ENCODE measurements around the gene KCNMB3.
"Not testable (repeated sequence)": the region's sequence is repeated elsewhere in the genome, so short reads cannot be mapped to it uniquely, and the experiment has no call there.

The KCNMB3 gene

DNA sequence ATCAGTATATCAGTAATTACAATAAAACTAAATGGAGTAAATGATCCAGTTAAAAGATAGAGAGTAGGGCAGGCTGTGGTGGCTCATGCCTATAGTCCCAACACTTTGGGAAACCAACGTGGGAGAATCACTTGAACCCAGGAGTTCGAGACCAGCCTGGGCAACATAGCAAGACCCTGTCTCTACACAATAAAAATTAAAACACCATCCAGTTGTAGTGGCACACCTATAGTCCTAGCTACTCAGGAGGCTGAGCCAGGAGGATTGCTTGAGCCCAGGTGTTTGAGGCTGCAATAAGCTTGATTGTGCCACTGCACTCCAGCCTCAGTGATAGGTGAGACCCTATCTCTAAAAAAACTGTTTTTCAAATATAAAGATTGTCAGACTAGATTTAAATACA is 5.9 kb upstream of the KCNMB3 start:
- Histone ChIP-seq H3K4me3 (ENCODE audit: insufficient read depth, low read length, poor library complexity, severe bottlenecking) (no peak overlapping the region), H3K79me2 (ENCODE audit: insufficient read depth, low read length) (no peaks in the 10 kb centered on the region), H3K9ac (ENCODE audit: low read length) (no peak overlapping the region), H2AFZ (ENCODE audit: low read depth, low read length, severe bottlenecking) (no peak overlapping the region), H4K20me1 (ENCODE audit: low read depth, low read length) (no peaks in the 10 kb centered on the region), H3K27ac (ENCODE audit: low read depth, low read length) (no peak overlapping the region), H3K9me2 (replicated peaks; ENCODE audit: insufficient read depth, low read length) (no peaks in the 10 kb centered on the region), H3K4me2 (ENCODE audit: low read depth, low read length, poor library complexity, severe bottlenecking) (no peak overlapping the region), H3K27me3 (ENCODE audit: low read length) (no peaks in the 10 kb centered on the region), H3K9me3 (ENCODE audit: insufficient read depth, low read length) (no peaks in the 10 kb centered on the region), H3F3A (ENCODE audit: insufficient read depth) (0 out of 2 replicates have a peak, but pooled peaks cover 11% of the 10 kb centered on the region), H3K36me3 (ENCODE audit: low read length) (no peaks in the 10 kb centered on the region)
- TF ChIP-seq, protein P1, sequence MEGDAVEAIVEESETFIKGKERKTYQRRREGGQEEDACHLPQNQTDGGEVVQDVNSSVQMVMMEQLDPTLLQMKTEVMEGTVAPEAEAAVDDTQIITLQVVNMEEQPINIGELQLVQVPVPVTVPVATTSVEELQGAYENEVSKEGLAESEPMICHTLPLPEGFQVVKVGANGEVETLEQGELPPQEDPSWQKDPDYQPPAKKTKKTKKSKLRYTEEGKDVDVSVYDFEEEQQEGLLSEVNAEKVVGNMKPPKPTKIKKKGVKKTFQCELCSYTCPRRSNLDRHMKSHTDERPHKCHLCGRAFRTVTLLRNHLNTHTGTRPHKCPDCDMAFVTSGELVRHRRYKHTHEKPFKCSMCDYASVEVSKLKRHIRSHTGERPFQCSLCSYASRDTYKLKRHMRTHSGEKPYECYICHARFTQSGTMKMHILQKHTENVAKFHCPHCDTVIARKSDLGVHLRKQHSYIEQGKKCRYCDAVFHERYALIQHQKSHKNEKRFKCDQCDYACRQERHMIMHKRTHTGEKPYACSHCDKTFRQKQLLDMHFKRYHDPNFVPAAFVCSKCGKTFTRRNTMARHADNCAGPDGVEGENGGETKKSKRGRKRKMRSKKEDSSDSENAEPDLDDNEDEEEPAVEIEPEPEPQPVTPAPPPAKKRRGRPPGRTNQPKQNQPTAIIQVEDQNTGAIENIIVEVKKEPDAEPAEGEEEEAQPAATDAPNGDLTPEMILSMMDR (IDR thresholded peaks at IDR 0.05; ENCODE audit: insufficient read depth, low read length, poor library complexity, severe bottlenecking) = no peak
- TF ChIP-seq EZH2phosphoT487 (conservative IDR thresholded peaks at IDR 0.05; ENCODE audit: low read length) = no peak

GRCh38 chr3:179247289-179248015 is 3.5 kb downstream of the KCNMB3 start:
- Histone ChIP-seq H3K27me3 (ENCODE audit: low read length) (no peaks in the 10 kb centered on the region), H3K79me2 (ENCODE audit: insufficient read depth, low read length) (no peaks in the 10 kb centered on the region), H3F3A (ENCODE audit: insufficient read depth) (no peaks in the 10 kb centered on the region), H2AFZ (ENCODE audit: low read depth, low read length, severe bottlenecking) (no peak overlapping the region), H3K27ac (ENCODE audit: low read depth, low read length) (no peak overlapping the region), H3K4me3 (ENCODE audit: insufficient read depth, low read length, poor library complexity, severe bottlenecking) (no peak overlapping the region), H3K4me2 (ENCODE audit: low read depth, low read length, poor library complexity, severe bottlenecking) (no peak overlapping the region), H3K36me3 (ENCODE audit: low read length) (no peaks in the 10 kb centered on the region), H3K9me2 (replicated peaks; ENCODE audit: insufficient read depth, low read length) (no peaks in the 10 kb centered on the region), H3K9me3 (ENCODE audit: insufficient read depth, low read length) (no peaks in the 10 kb centered on the region), H4K20me1 (ENCODE audit: low read depth, low read length) (no peaks in the 10 kb centered on the region), H3K9ac (ENCODE audit: low read length) (no peak overlapping the region)
- TF ChIP-seq EZH2phosphoT487 (conservative IDR thresholded peaks at IDR 0.05; ENCODE audit: low read length) = no peak
- TF ChIP-seq, protein P1 (IDR thresholded peaks at IDR 0.05; ENCODE audit: insufficient read depth, low read length, poor library complexity, severe bottlenecking) = no peak

DNA sequence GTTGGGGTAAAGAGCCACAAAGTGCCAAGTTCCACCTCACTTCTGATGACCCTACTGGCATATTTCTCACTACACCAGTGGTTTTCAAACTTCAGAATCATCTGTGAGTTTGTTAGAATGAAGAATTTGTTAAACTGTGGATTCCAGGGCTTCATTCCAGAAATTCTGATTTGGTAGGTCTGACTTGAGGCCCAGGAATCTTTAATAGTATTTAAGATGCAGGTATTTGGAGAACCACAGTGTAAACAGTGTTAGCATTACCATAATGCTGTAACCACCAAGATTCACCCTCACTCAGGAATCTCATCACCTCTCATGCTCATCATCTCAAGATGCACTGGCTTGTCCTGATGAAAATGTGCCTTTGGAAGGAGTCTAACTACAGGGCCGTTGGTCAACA is 6.0 kb downstream of the KCNMB3 start:
- H3K9ac ChIP-seq (ENCODE audit: low read length) = no peak overlapping the region
- no peak overlapping the region for H2AFZ ChIP-seq (ENCODE audit: low read depth, low read length, severe bottlenecking)
- H3K9me2 ChIP-seq (replicated peaks; ENCODE audit: insufficient read depth, low read length) = no peaks in the 10 kb centered on the region
- H3K36me3 ChIP-seq (ENCODE audit: low read length) = no peaks in the 10 kb centered on the region
- H3K79me2 ChIP-seq (ENCODE audit: insufficient read depth, low read length) = no peaks in the 10 kb centered on the region
- no peaks in the 10 kb centered on the region for H3K9me3 ChIP-seq (ENCODE audit: insufficient read depth, low read length)
- no peak overlapping the region for H3K27ac ChIP-seq (ENCODE audit: low read depth, low read length)
- H3F3A ChIP-seq (ENCODE audit: insufficient read depth) = no peaks in the 10 kb centered on the region
- H3K4me3 ChIP-seq (ENCODE audit: insufficient read depth, low read length, poor library complexity, severe bottlenecking) = no peak overlapping the region
- H3K27me3 ChIP-seq (ENCODE audit: low read length) = no peaks in the 10 kb centered on the region
- TF ChIP-seq EZH2phosphoT487 (conservative IDR thresholded peaks at IDR 0.05; ENCODE audit: low read length) = no peak
- TF ChIP-seq, protein P1 (IDR thresholded peaks at IDR 0.05; ENCODE audit: insufficient read depth, low read length, poor library complexity, severe bottlenecking) = no peak
- H3K4me2 ChIP-seq (ENCODE audit: low read depth, low read length, poor library complexity, severe bottlenecking) = no peak overlapping the region
- H4K20me1 ChIP-seq (ENCODE audit: low read depth, low read length) = no peaks in the 10 kb centered on the region

DNA sequence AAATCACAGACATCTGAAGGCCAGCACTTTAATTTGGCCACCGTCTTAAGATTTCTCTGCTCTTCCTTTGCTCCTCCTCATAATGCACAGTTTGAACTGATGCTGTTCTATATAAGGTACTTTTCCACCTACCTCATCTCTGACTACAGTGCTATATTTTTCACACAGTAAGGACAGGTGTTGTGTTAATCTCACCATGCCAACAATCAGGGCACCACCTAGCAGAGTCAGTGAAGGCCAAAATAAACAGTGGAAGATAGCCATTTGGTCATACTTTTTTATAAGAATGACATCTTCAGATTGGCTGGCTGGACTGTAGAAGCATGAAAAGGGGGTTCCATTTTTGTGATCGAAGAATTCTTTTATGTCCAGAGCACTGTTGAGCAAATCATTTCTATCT is 8.1 kb downstream of the KCNMB3 start:
- not testable (repeated sequence) for H3K79me2 ChIP-seq (ENCODE audit: insufficient read depth, low read length); H3K4me3 ChIP-seq (ENCODE audit: insufficient read depth, low read length, poor library complexity, severe bottlenecking); H3K4me2 ChIP-seq (ENCODE audit: low read depth, low read length, poor library complexity, severe bottlenecking); H4K20me1 ChIP-seq (ENCODE audit: low read depth, low read length); H2AFZ ChIP-seq (ENCODE audit: low read depth, low read length, severe bottlenecking); H3K9ac ChIP-seq (ENCODE audit: low read length); H3K27me3 ChIP-seq (ENCODE audit: low read length); H3K27ac ChIP-seq (ENCODE audit: low read depth, low read length); H3K36me3 ChIP-seq (ENCODE audit: low read length); H3K9me2 ChIP-seq (replicated peaks; ENCODE audit: insufficient read depth, low read length); H3F3A ChIP-seq (ENCODE audit: insufficient read depth); H3K9me3 ChIP-seq (ENCODE audit: insufficient read depth, low read length)

DNA sequence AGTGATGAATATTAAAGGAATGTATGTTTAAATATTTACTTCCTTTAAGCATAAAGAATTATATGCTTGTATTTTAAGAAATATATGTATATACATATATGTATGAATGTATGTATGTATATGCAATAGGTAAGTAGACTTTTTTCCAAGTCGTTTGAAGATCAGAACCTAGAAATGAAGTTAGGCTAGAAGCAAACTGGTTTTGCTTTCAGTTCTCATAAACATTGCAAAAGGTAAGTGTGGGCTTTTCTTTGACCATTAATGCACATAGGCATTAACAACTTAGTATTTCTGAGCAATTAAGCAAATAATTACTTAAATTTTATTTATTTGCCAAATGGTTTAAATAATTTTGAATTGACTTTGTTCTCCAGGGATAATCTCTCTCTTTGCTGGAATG is 10.6 kb downstream of the KCNMB3 start:
- H3K27ac ChIP-seq (ENCODE audit: low read depth, low read length); H3K9me2 ChIP-seq (replicated peaks; ENCODE audit: insufficient read depth, low read length); H3K9me3 ChIP-seq (ENCODE audit: insufficient read depth, low read length); H3K4me3 ChIP-seq (ENCODE audit: insufficient read depth, low read length, poor library complexity, severe bottlenecking); H3K9ac ChIP-seq (ENCODE audit: low read length); H2AFZ ChIP-seq (ENCODE audit: low read depth, low read length, severe bottlenecking); H3F3A ChIP-seq (ENCODE audit: insufficient read depth); H4K20me1 ChIP-seq (ENCODE audit: low read depth, low read length); H3K4me2 ChIP-seq (ENCODE audit: low read depth, low read length, poor library complexity, severe bottlenecking); H3K79me2 ChIP-seq (ENCODE audit: insufficient read depth, low read length); H3K27me3 ChIP-seq (ENCODE audit: low read length); H3K36me3 ChIP-seq (ENCODE audit: low read length): not testable (repeated sequence)
